ENCODE data around the gene PDZRN4.

Gene PDZRN4

GRCh38 chr12:41424651-41425050, 236.5 kb downstream of the PDZRN4 start:
- H3K4me3 ChIP-seq (ENCODE audit: low read length, poor library complexity, severe bottlenecking) = no peak overlapping the region
- no peaks in the 10 kb centered on the region for H3K27me3 ChIP-seq (ENCODE audit: insufficient read depth, low read length, poor library complexity, severe bottlenecking)
- H3K9me2 ChIP-seq (replicated peaks; ENCODE audit: low read depth, low read length) = no peaks in the 10 kb centered on the region
- H3F3A ChIP-seq (ENCODE audit: low read depth) = no peaks in the 10 kb centered on the region
- H3K79me2 ChIP-seq (ENCODE audit: insufficient read depth, low read length) = no peaks in the 10 kb centered on the region
- no peak overlapping the region for H2AFZ ChIP-seq (ENCODE audit: low read length)
- TF ChIP-seq CTCF (conservative IDR thresholded peaks at IDR 0.05; ENCODE audit: low read length) = no peak
- TF ChIP-seq EZH2phosphoT487 (IDR thresholded peaks at IDR 0.05; ENCODE audit: borderline replicate concordance) = no peak
- no peak overlapping the region for H3K9ac ChIP-seq (ENCODE audit: low read depth, low read length, poor library complexity, severe bottlenecking)
- H3K4me2 ChIP-seq (ENCODE audit: low read depth, low read length, poor library complexity, severe bottlenecking) = no peak overlapping the region
- no peaks in the 10 kb centered on the region for H3K9me3 ChIP-seq (ENCODE audit: insufficient read depth, low read depth, low read length)
- no peaks in the 10 kb centered on the region for H3K4me1 ChIP-seq (ENCODE audit: insufficient read depth, low read length, poor library complexity, severe bottlenecking)
- no peaks in the 10 kb centered on the region for H4K20me1 ChIP-seq (ENCODE audit: insufficient read depth, low read length, poor library complexity, severe bottlenecking)
- H3K36me3 ChIP-seq (ENCODE audit: insufficient read depth, low read length) = no peaks in the 10 kb centered on the region

GRCh38 chr12:41433460-41433859, 245.3 kb downstream of the PDZRN4 start:
- Histone ChIP-seq H3K79me2 (ENCODE audit: insufficient read depth, low read length) (no peaks in the 10 kb centered on the region), H3K9me2 (replicated peaks; ENCODE audit: low read depth, low read length) (no peaks in the 10 kb centered on the region), H3K27me3 (ENCODE audit: insufficient read depth, low read length, poor library complexity, severe bottlenecking) (no peaks in the 10 kb centered on the region), H3K36me3 (ENCODE audit: insufficient read depth, low read length) (no peaks in the 10 kb centered on the region), H3F3A (ENCODE audit: low read depth) (no peaks in the 10 kb centered on the region), H3K9ac (ENCODE audit: low read depth, low read length, poor library complexity, severe bottlenecking) (no peak overlapping the region), H2AFZ (ENCODE audit: low read length) (no peak overlapping the region), H3K4me2 (ENCODE audit: low read depth, low read length, poor library complexity, severe bottlenecking) (no peak overlapping the region), H3K4me1 (ENCODE audit: insufficient read depth, low read length, poor library complexity, severe bottlenecking) (peaks cover 12% of the 10 kb centered on the region), H4K20me1 (ENCODE audit: insufficient read depth, low read length, poor library complexity, severe bottlenecking) (no peaks in the 10 kb centered on the region), H3K9me3 (ENCODE audit: insufficient read depth, low read depth, low read length) (no peaks in the 10 kb centered on the region), H3K4me3 (ENCODE audit: low read length, poor library complexity, severe bottlenecking) (no peak overlapping the region)
- no peak for TF ChIP-seq EZH2phosphoT487 (IDR thresholded peaks at IDR 0.05; ENCODE audit: borderline replicate concordance)
- TF ChIP-seq CTCF (conservative IDR thresholded peaks at IDR 0.05; ENCODE audit: low read length) = no peak

- H3K9me3 ChIP-seq (ENCODE audit: insufficient read depth, low read depth, low read length) = no peaks in the 10 kb centered on the region
- H3K9me2 ChIP-seq (replicated peaks; ENCODE audit: low read depth, low read length) = no peaks in the 10 kb centered on the region
- H3K9ac ChIP-seq (ENCODE audit: low read depth, low read length, poor library complexity, severe bottlenecking) = no peak overlapping the region
- H2AFZ ChIP-seq (ENCODE audit: low read length) = no peak overlapping the region
- no peaks in the 10 kb centered on the region for H3K27me3 ChIP-seq (ENCODE audit: insufficient read depth, low read length, poor library complexity, severe bottlenecking)
- no peak overlapping the region for H3K4me2 ChIP-seq (ENCODE audit: low read depth, low read length, poor library complexity, severe bottlenecking)
- H4K20me1 ChIP-seq (ENCODE audit: insufficient read depth, low read length, poor library complexity, severe bottlenecking) = no peaks in the 10 kb centered on the region
- H3K79me2 ChIP-seq (ENCODE audit: insufficient read depth, low read length) = no peaks in the 10 kb centered on the region
- TF ChIP-seq CTCF (conservative IDR thresholded peaks at IDR 0.05; ENCODE audit: low read length) = no peak
- TF ChIP-seq EZH2phosphoT487 (IDR thresholded peaks at IDR 0.05; ENCODE audit: borderline replicate concordance) = no peak
- H3K4me1 ChIP-seq (ENCODE audit: insufficient read depth, low read length, poor library complexity, severe bottlenecking) = peaks cover 29% of the 10 kb centered on the region
- no peaks in the 10 kb centered on the region for H3F3A ChIP-seq (ENCODE audit: low read depth)
- no peak overlapping the region for H3K4me3 ChIP-seq (ENCODE audit: low read length, poor library complexity, severe bottlenecking)
- no peaks in the 10 kb centered on the region for H3K36me3 ChIP-seq (ENCODE audit: insufficient read depth, low read length)
These were observed 248.0 kb downstream of the PDZRN4 start for GRCh38 chr12:41436076-41436475.
